Trophoblast cell (in vitro differentiated cells and primary cell): ENCODE measurements around the gene MAGI1.

Experiments
- DNase-seq, 2 donors: peaks; one replicate each; pipeline ENCODE4 v3.0.0-alpha.2; 2016
- H2AFZ ChIP-seq: 2 replicates; pipeline ENCODE4 v1.6.1; 2013; ENCODE audit warnings: low read length, moderate library complexity, mild to moderate bottlenecking; ENCODE audit not compliant: insufficient read depth, poor library complexity
- H2AK5ac ChIP-seq: 2 replicates; pipeline ENCODE4 v1.6.1; 2013; ENCODE audit warnings: mild to moderate bottlenecking, low read length
- H2BK120ac ChIP-seq: 2 replicates; pipeline ENCODE4 v1.6.1; 2013; ENCODE audit warnings: low read length, mild to moderate bottlenecking, moderate library complexity; ENCODE audit not compliant: insufficient read depth, poor library complexity
- H2BK12ac ChIP-seq: 2 replicates; pipeline ENCODE4 v1.6.1; 2013; ENCODE audit warnings: mild to moderate bottlenecking, low read length, moderate library complexity
- H2BK5ac ChIP-seq: 2 replicates; pipeline ENCODE4 v1.6.1; 2013; ENCODE audit warnings: low read length, low read depth, moderate library complexity, mild to moderate bottlenecking; ENCODE audit not compliant: poor library complexity
- H3K14ac ChIP-seq: 2 replicates; pipeline ENCODE4 v1.6.1; 2013; ENCODE audit warnings: mild to moderate bottlenecking, low read length
- H3K18ac ChIP-seq: 2 replicates; pipeline ENCODE4 v1.6.1; 2013; ENCODE audit warnings: mild to moderate bottlenecking, low read length
- H3K23ac ChIP-seq: 2 replicates; pipeline ENCODE4 v1.6.1; 2013; ENCODE audit warnings: low read length
- H3K27ac ChIP-seq: 2 replicates; pipeline ENCODE4 v1.5.1; 2013; ENCODE audit warnings: low read depth, mild to moderate bottlenecking, inconsistent platforms, low read length, moderate library complexity
- H3K27me3 ChIP-seq: 2 replicates; pipeline ENCODE4 v1.6.1; 2013; ENCODE audit warnings: inconsistent platforms, mild to moderate bottlenecking, low read length, moderate library complexity; ENCODE audit not compliant: insufficient read depth
- H3K36me3 ChIP-seq, 2 experiments: 1 replicate in 1 of 2; 2 replicates in 1 of 2; pipeline ENCODE4 v1.6.1; 2013; ENCODE audit warnings: low read length in 2 of 2, mild to moderate bottlenecking in 2 of 2, moderate library complexity in 1 of 2; ENCODE audit not compliant: insufficient read depth in 2 of 2, control insufficient read depth in 1 of 2
- H3K4ac ChIP-seq: 2 replicates; pipeline ENCODE4 v1.6.1; 2013; ENCODE audit warnings: low read depth, mild to moderate bottlenecking, low read length, moderate library complexity
- H3K4me1 ChIP-seq, 2 experiments: 1 replicate in 1 of 2; 2 replicates in 1 of 2; pipeline ENCODE4 v1.6.1; 2013; ENCODE audit warnings: low read length in 2 of 2, mild to moderate bottlenecking in 2 of 2, moderate library complexity in 1 of 2; ENCODE audit not compliant: insufficient read depth in 2 of 2, control insufficient read depth in 1 of 2
- H3K4me2 ChIP-seq: 2 replicates; pipeline ENCODE4 v1.6.1; 2013; ENCODE audit warnings: inconsistent platforms, mild to moderate bottlenecking, low read length, moderate library complexity
- H3K4me3 ChIP-seq: 2 replicates; pipeline ENCODE4 v1.5.1; 2013; ENCODE audit warnings: mild to moderate bottlenecking, low read depth, low read length, inconsistent platforms
- H3K79me1 ChIP-seq: one replicate; pipeline ENCODE4 v1.6.1; 2013; ENCODE audit warnings: low read length
- H3K79me2 ChIP-seq: 2 replicates; pipeline ENCODE4 v1.6.1; 2013; ENCODE audit warnings: low read length, mild to moderate bottlenecking; ENCODE audit not compliant: control insufficient read depth, insufficient read depth, poor library complexity
- H3K9ac ChIP-seq: 2 replicates; pipeline ENCODE4 v1.6.1; 2013; ENCODE audit warnings: mild to moderate bottlenecking, low read length
- H3K9me3 ChIP-seq: 2 replicates; pipeline ENCODE4 v1.6.1; 2013; ENCODE audit warnings: low read depth, mild to moderate bottlenecking, control low read depth, inconsistent platforms, low read length; ENCODE audit not compliant: insufficient read depth
- H4K12ac ChIP-seq: 2 replicates; pipeline ENCODE4 v1.6.1; 2013; ENCODE audit warnings: low read depth, mild to moderate bottlenecking, low read length, moderate library complexity
- H4K8ac ChIP-seq: 2 replicates; pipeline ENCODE4 v1.6.1; 2013; ENCODE audit warnings: low read depth, mild to moderate bottlenecking, low read length, moderate library complexity
- H4K91ac ChIP-seq: one replicate; pipeline ENCODE4 v1.6.1; 2013; ENCODE audit warnings: low read depth, mild to moderate bottlenecking, low read length, moderate library complexity
- WGBS: extraction: QIAGEN DNeasy Blood & Tissue Kit; methylation state at CpG from one replicate; pipeline ENCODE4 v1.1.7; 2013; ENCODE audit warnings: missing lambda C conversion rate; ENCODE audit not compliant: insufficient read length, insufficient coverage; ENCODE audit errors: extremely low coverage; 5-methylcytosine and 5-hydroxymethylcytosine counted together

Gene MAGI1

GRCh38 chr3:65343736-65344135, 695.0 kb downstream of the MAGI1 start:
- H3K27me3 ChIP-seq: no peaks in the 10 kb centered on the region
- H4K91ac ChIP-seq: no peak overlapping the region
- H4K8ac ChIP-seq: no peak overlapping the region
- no peak overlapping the region for H3K18ac ChIP-seq
- WGBS: no CpG with 5 or more reads among the region's 4 CpGs
- no peak overlapping the region for H3K9ac ChIP-seq
- no peaks in the 10 kb centered on the region for H3K36me3 ChIP-seq
- H3K4me1 ChIP-seq: no peaks in the 10 kb centered on the region
- H3K23ac ChIP-seq: no peak overlapping the region
- no peaks in the 10 kb centered on the region for H3K9me3 ChIP-seq
- H2AK5ac ChIP-seq: no peak overlapping the region
- no peak overlapping the region for H4K12ac ChIP-seq
- H3K4me3 ChIP-seq: no peak overlapping the region
- no peak overlapping the region for H3K14ac ChIP-seq
- H3K79me1 ChIP-seq: no peaks in the 10 kb centered on the region
- no peak overlapping the region for H2BK5ac ChIP-seq
- no peak for DNase-seq
- H3K27ac ChIP-seq: no peak overlapping the region
- no peak overlapping the region for H2AFZ ChIP-seq
- no peak overlapping the region for H3K4me2 ChIP-seq
- H3K4ac ChIP-seq: no peak overlapping the region
- no peak overlapping the region for H2BK120ac ChIP-seq
- no peaks in the 10 kb centered on the region for H3K79me2 ChIP-seq
- no peak overlapping the region for H2BK12ac ChIP-seq

- Histone ChIP-seq H2BK120ac (no peak overlapping the region), H3K4me3 (no peak overlapping the region), H3K4me2 (no peak overlapping the region), H2BK12ac (no peak overlapping the region), H4K12ac (no peak overlapping the region), H3K9me3 (no peaks in the 10 kb centered on the region), H3K79me1 (no peaks in the 10 kb centered on the region), H3K18ac (no peak overlapping the region), H4K8ac (no peak overlapping the region), H2AK5ac (no peak overlapping the region), H3K79me2 (no peaks in the 10 kb centered on the region), H3K4ac (no peak overlapping the region), H3K4me1 (no peaks in the 10 kb centered on the region), H3K27ac (no peak overlapping the region), H4K91ac (no peak overlapping the region), H3K9ac (no peak overlapping the region), H3K36me3 (no peaks in the 10 kb centered on the region), H3K14ac (no peak overlapping the region), H3K23ac (no peak overlapping the region), H2BK5ac (no peak overlapping the region), H2AFZ (no peak overlapping the region), H3K27me3 (no peaks in the 10 kb centered on the region)
- no peak for DNase-seq
- no CpG with 5 or more reads among the region's 6 CpGs for WGBS
Observed at GRCh38 chr3:65343026-65343425, 695.7 kb downstream of the MAGI1 start.

GRCh38 chr3:65342084-65342683, 696.5 kb downstream of the MAGI1 start:
- Histone ChIP-seq H3K79me2 (no peaks in the 10 kb centered on the region), H3K4me1 (no peaks in the 10 kb centered on the region), H3K4ac (no peak overlapping the region), H4K8ac (no peak overlapping the region), H3K27ac (no peak overlapping the region), H3K36me3 (no peaks in the 10 kb centered on the region), H3K9ac (no peak overlapping the region), H2BK12ac (no peak overlapping the region), H2AK5ac (no peak overlapping the region), H3K9me3 (no peaks in the 10 kb centered on the region), H3K79me1 (no peaks in the 10 kb centered on the region), H2BK5ac (no peak overlapping the region), H3K4me2 (no peak overlapping the region), H2AFZ (no peak overlapping the region), H3K18ac (no peak overlapping the region), H4K91ac (no peak overlapping the region), H2BK120ac (no peak overlapping the region), H3K14ac (no peak overlapping the region), H3K4me3 (no peak overlapping the region), H4K12ac (no peak overlapping the region), H3K23ac (no peak overlapping the region), H3K27me3 (no peaks in the 10 kb centered on the region)
- no CpG with 5 or more reads among the region's 12 CpGs for WGBS
- DNase-seq: peak; percentile 46 to 71

GRCh38 chr3:65339192-65339740, 699.5 kb downstream of the MAGI1 start:
- H3K4me1 ChIP-seq: no peaks in the 10 kb centered on the region
- no peaks in the 10 kb centered on the region for H3K79me1 ChIP-seq
- no peaks in the 10 kb centered on the region for H3K79me2 ChIP-seq
- H3K27ac ChIP-seq: no peak overlapping the region
- no peak overlapping the region for H4K91ac ChIP-seq
- H2AK5ac ChIP-seq: no peak overlapping the region
- no peak overlapping the region for H2AFZ ChIP-seq
- no peak overlapping the region for H4K12ac ChIP-seq
- no peak overlapping the region for H2BK12ac ChIP-seq
- no peak overlapping the region for H2BK5ac ChIP-seq
- DNase-seq: no peak
- H3K36me3 ChIP-seq: no peaks in the 10 kb centered on the region
- H3K4ac ChIP-seq: no peak overlapping the region
- no peak overlapping the region for H2BK120ac ChIP-seq
- H3K9me3 ChIP-seq: no peaks in the 10 kb centered on the region
- no peak overlapping the region for H3K4me2 ChIP-seq
- H3K27me3 ChIP-seq: no peaks in the 10 kb centered on the region
- H3K18ac ChIP-seq: no peak overlapping the region
- H3K4me3 ChIP-seq: no peak overlapping the region
- H3K9ac ChIP-seq: no peak overlapping the region
- WGBS: no CpG with 5 or more reads among the region's 2 CpGs
- H3K23ac ChIP-seq: no peak overlapping the region
- no peak overlapping the region for H4K8ac ChIP-seq
- H3K14ac ChIP-seq: no peak overlapping the region
